Regular cardiac myocyte (primary cell): Measurements from ENCODE around the gene LAPTM5. TPM values are rescaled to one million over a fixed set of nuclear protein-coding genes. Genes with fewer than 3 reads are reported as not detected.

Experiments
- total RNA-seq: library from RNA; depleted of rRNA; stranded (reverse); fragments of >200 nt; gene quantifications from 2 replicates; pipeline ENCODE4 v1.2.3, GENCODE V29; 2014

The LAPTM5 gene
- 0.19 and 0.28 TPM in 2 replicates for total RNA-seq

GRCh38 chr1:30757352-30758120, at the start of gene LAPTM5:
Gene LAPTM5 (minus strand): TSS chr1:30757774. CDS start chr1:30757745, 29 bp downstream.

GRCh38 chr1:30723331-30723755, 34.2 kb downstream of the LAPTM5 start, which contains the start of gene MATN1:
Gene MATN1 (minus strand): TSS chr1:30723585. CDS start chr1:30723551, 34 bp downstream.

Other genes starting within 250 kb of the LAPTM5 start
- 0.28 TPM in 1 of 2 replicates, not detected in the other for gene MATN1, start 34.2 kb downstream of the LAPTM5 start, total RNA-seq
- 6.9 and 10.1 TPM in 2 replicates for gene SDC3, start 151.0 kb upstream of the LAPTM5 start, total RNA-seq